GM12878 (cell line): ENCODE results near the gene LRRC7. TPM values are rescaled to one million over a fixed set of nuclear protein-coding genes. Genes with fewer than 3 reads are reported as not detected.

Experiments used
- ATAC-seq: fragments of 200-7000 bp; cut with Tn5 transposase; 3 replicates; pipeline ENCODE4 v1.9.1; 2020; ENCODE audit warnings: mild to moderate bottlenecking, moderate library complexity
- BruUV-seq: library from RNA; stranded (reverse); fragments of 400-500 nt; replicated peaks from 2 replicates; lab custom pipeline; 2021; lab: Mats Ljungman, UMichigan
- CTCF ChIA-PET: fragments of 300-600 bp; sonication (Branson Sonifier 250); formaldehyde crosslinking; extraction: SDS; loops from one replicate; lab custom pipeline; 2021; ENCODE audit warnings: inconsistent platforms; lab: Yijun Ruan, JAX
- POLR2A ChIA-PET: fragments of 350-600 bp; formaldehyde crosslinking; extraction: SDS; loops from one replicate; lab custom pipeline; 2021; ENCODE audit warnings: inconsistent platforms; lab: Charles Lee
- RAD21 ChIA-PET: fragments of 300-600 bp; sonication (Branson Sonifier 250); formaldehyde crosslinking; loops from one replicate; lab custom pipeline; 2023; ENCODE audit warnings: antibody characterized with exemption; ENCODE audit not compliant: unreplicated experiment; lab: Charles Lee
- SMC1A ChIA-PET: fragments of 300-600 bp; sonication (Branson Sonifier 250); formaldehyde crosslinking; loops from one replicate; lab custom pipeline; 2023; ENCODE audit not compliant: unreplicated experiment, uncharacterized antibody; lab: Charles Lee
- DNase-seq: peaks from one replicate; pipeline ENCODE4 v3.0.0-alpha.2; 2011; ENCODE audit warnings: low read depth, low spot score
- FAIRE-seq: peaks from 3 replicates; lab custom pipeline; 2011; peaks lifted over from hg19 to GRCh38; lab: Jason Lieb, UNC
- H2AFZ ChIP-seq: 2 replicates; pipeline ENCODE4 v1.6.0; 2011; ENCODE audit warnings: low read depth, low read length, control low read depth; ENCODE audit not compliant: control insufficient read depth
- H3K27ac ChIP-seq: 2 replicates; pipeline ENCODE4 v1.5.1; 2011; ENCODE audit warnings: control low read depth; ENCODE audit not compliant: control insufficient read depth, insufficient read depth
- H3K27me3 ChIP-seq, 2 experiments: replicated peaks in 1 of 2; 2 replicates each; pipeline versions ENCODE4 v1.6.0 to v1.6.1; 2011; ENCODE audit warnings: low read length in 1 of 2; ENCODE audit not compliant: control insufficient read depth in 2 of 2, insufficient read depth in 2 of 2
- H3K36me3 ChIP-seq, 2 experiments: 2 replicates each; pipeline ENCODE4 v1.5.1; 2011; ENCODE audit warnings: low read length in 1 of 2; ENCODE audit not compliant: control insufficient read depth in 2 of 2, insufficient read depth in 2 of 2
- H3K4me1 ChIP-seq: 2 replicates; pipeline ENCODE4 v1.6.1; 2011; ENCODE audit warnings: mild to moderate bottlenecking, low read length, moderate library complexity, mixed read lengths; ENCODE audit not compliant: control insufficient read depth, insufficient read depth
- H3K4me2 ChIP-seq: 2 replicates; pipeline ENCODE4 v1.6.0; 2011; ENCODE audit warnings: control low read depth; ENCODE audit not compliant: control insufficient read depth, insufficient read depth
- H3K4me3 ChIP-seq: fragments of 200-600 bp; sonication (generic); 2 replicates; pipeline ENCODE4 v1.5.1; 2016
- H3K79me2 ChIP-seq: 2 replicates; pipeline ENCODE4 v1.6.0; 2011; ENCODE audit warnings: low read length; ENCODE audit not compliant: control insufficient read depth, insufficient read depth
- H3K9ac ChIP-seq: 2 replicates; pipeline ENCODE4 v1.8.0; 2011; ENCODE audit warnings: low read length, control low read depth, mixed read lengths; ENCODE audit not compliant: control insufficient read depth, insufficient read depth
- H3K9me3 ChIP-seq: replicated peaks from 3 replicates; pipeline ENCODE4 v1.5.1; 2011; ENCODE audit warnings: mild to moderate bottlenecking, low read length; ENCODE audit not compliant: control insufficient read depth, insufficient read depth
- H4K20me1 ChIP-seq: 2 replicates; pipeline ENCODE4 v1.6.0; 2011; ENCODE audit not compliant: control insufficient read depth, insufficient read depth
- CHD2 ChIP-seq: IDR thresholded peaks from 2 replicates; pipeline ENCODE4 v1.6.1; 2011; ENCODE audit warnings: low read depth, low read length, improper control_type of control experiment, borderline replicate concordance
- EED ChIP-seq: sonication (generic); IDR thresholded peaks from 2 replicates; pipeline ENCODE4 v1.6.1; 2016; ENCODE audit warnings: antibody characterized with exemption, low read depth
- HSF1 ChIP-seq: fragments of 150-350 bp; IDR thresholded peaks from 2 replicates; pipeline ENCODE4 v1.6.1; 2014; ENCODE audit warnings: mild to moderate bottlenecking, low read depth, low read length
- MTA2 ChIP-seq: fragments of 450-650 bp; IDR thresholded peaks from 2 replicates; pipeline ENCODE4 v1.6.1; 2016; ENCODE audit warnings: low read depth, mild to moderate bottlenecking, moderate library complexity
- PAX8 ChIP-seq: fragments of 450-650 bp; IDR thresholded peaks from 2 replicates; pipeline ENCODE4 v1.6.1; 2017; ENCODE audit warnings: mild to moderate bottlenecking, moderate library complexity
- POLR2A ChIP-seq: IDR thresholded peaks from 2 replicates; pipeline ENCODE4 v1.6.1; 2011; ENCODE audit warnings: low read depth, mild to moderate bottlenecking, low read length
- RB1 ChIP-seq: fragments of 450-650 bp; formaldehyde crosslinking; IDR thresholded peaks from 2 replicates; pipeline ENCODE4 v1.6.1; 2017; ENCODE audit warnings: mild to moderate bottlenecking, borderline replicate concordance
- SMAD5 ChIP-seq: IDR thresholded peaks from 2 replicates; pipeline ENCODE4 v1.6.1; 2016; ENCODE audit warnings: antibody characterized with exemption, low read depth
- STAT1 ChIP-seq: fragments of 450-650 bp; conservative IDR thresholded peaks from 2 replicates; pipeline ENCODE4 v1.6.1; 2014; ENCODE audit warnings: antibody characterized with exemption, mild to moderate bottlenecking
- SUZ12 ChIP-seq: fragments of 200-600 bp; sonication (generic); IDR thresholded peaks from one replicate; pipeline ENCODE4 v1.6.1; 2018; ENCODE audit warnings: antibody characterized with exemption, mild to moderate bottlenecking; ENCODE audit not compliant: unreplicated experiment
- TCF12 ChIP-seq: IDR thresholded peaks from 2 replicates; pipeline ENCODE4 v1.6.1; 2011; ENCODE audit warnings: low read depth, mild to moderate bottlenecking, low read length
- TCF3 ChIP-seq: IDR thresholded peaks from 2 replicates; pipeline ENCODE4 v1.6.1; 2012; ENCODE audit warnings: low read depth, mild to moderate bottlenecking, low read length, borderline replicate concordance; ENCODE audit not compliant: insufficient read depth
- WGBS: methylation state at CpG from one replicate; pipeline ENCODE4 v1.1.6; 2016; ENCODE audit warnings: low lambda C conversion rate; ENCODE audit not compliant: insufficient replicate concordance, insufficient coverage; ENCODE audit errors: missing lambda C conversion rate; 5-methylcytosine and 5-hydroxymethylcytosine counted together
- in situ Hi-C: fragments of 300-500 bp; cut with MboI; formaldehyde crosslinking; loops from 9 replicates; pipeline ENCODE4 v1.14.3; 2018; ENCODE audit warnings: mixed read lengths
- intact Hi-C: fragments of 100-400 bp; cut with micrococcal nuclease; formaldehyde crosslinking; loops from one replicate; pipeline ENCODE4 v1.14.2; 2022; ENCODE audit not compliant: unreplicated experiment
- polyA plus RNA-seq, 11 experiments: library from polyadenylated mRNA; depleted of rRNA in 4 of 11; unstranded in 6 of 11; stranded (reverse) in 5 of 11; fragments of >200 nt; fragmentation: Nextera tagmentation in 4 of 11; fragmentation: Illumina TruSeq in 1 of 11; extraction: Ambion mirVana in 4 of 11; extraction: Trizol in 1 of 11; gene quantifications; 1 replicate in 1 of 11; 2 replicates in 10 of 11; pipeline versions ENCODE4 v1.2.1 to v1.2.3, GENCODE V29; 2011 to 2016; ENCODE audit warnings: inconsistent platforms in 2 of 11, missing spikeins in 2 of 11, low read depth in 1 of 11
- total RNA-seq, 4 experiments: library from RNA; depleted of rRNA in 3 of 4; stranded (reverse); fragments of >200 nt in 3 of 4; fragmentation: Illumina TruSeq in 1 of 4; extraction: Trizol in 1 of 4; gene quantifications; 2 replicates each; pipeline versions ENCODE4 v1.2.1 to v1.2.3, GENCODE V29; 2013 to 2021

The LRRC7 gene
- total and polyA plus RNA-seq, 10 of the 15 experiments (the other 5 are each of a cell fraction or from before 2014, with no cell fraction given), result 0.05 to 1.4 (median 0.24) TPM; not detected in 5

DNA sequence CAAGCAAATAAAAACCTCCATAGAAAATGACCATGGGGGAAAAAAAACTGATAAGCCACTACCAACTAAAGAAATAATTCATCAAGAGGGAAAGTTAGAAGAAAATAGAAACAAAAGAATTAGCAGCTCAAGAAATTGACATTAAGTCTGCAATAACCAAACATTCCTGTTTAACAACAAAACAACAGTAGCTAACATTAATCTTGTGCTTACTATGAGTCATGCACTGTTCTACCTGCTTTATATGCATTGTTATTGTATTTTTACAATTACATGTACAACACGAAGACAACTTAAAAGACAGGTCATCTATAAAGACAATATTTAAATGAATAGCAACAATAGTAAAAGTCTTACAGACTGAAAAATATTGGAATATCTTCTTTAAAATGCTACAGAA lies 34.4 kb upstream of the LRRC7 start:
- no peak for FAIRE-seq
- no peak for ATAC-seq
- H3K9ac ChIP-seq, result no peak overlapping the region
- no peak for DNase-seq
- SMC1A ChIA-PET, result no interaction called here
- no peak for TF ChIP-seq STAT1
- no peak for TF ChIP-seq SUZ12
- TF ChIP-seq CHD2, result no peak
- no peak for TF ChIP-seq TCF12
- TF ChIP-seq TCF3, result no peak
- no peak for TF ChIP-seq PAX8
- no peak for TF ChIP-seq POLR2A
- TF ChIP-seq RB1, result no peak
- no peak for TF ChIP-seq EED
- TF ChIP-seq SMAD5, result no peak
- no peak for TF ChIP-seq MTA2
- no peak for TF ChIP-seq HSF1
- CTCF ChIA-PET, result no interaction called here
- BruUV-seq, result no TSS peak
- no peaks in the 10 kb centered on the region for H3K9me3 ChIP-seq
- in situ Hi-C loops (no loop called here), intact Hi-C loops (no loop called here)
- no peak overlapping the region for H3K4me2 ChIP-seq
- H4K20me1 ChIP-seq, result no peaks in the 10 kb centered on the region
- WGBS, result 48% methylated on average over 1 of the region's 1 CpG
- H2AFZ ChIP-seq, result no peak overlapping the region
- no peaks in the 10 kb centered on the region for H3K79me2 ChIP-seq
- no peaks in the 10 kb centered on the region for H3K36me3 ChIP-seq
- H3K27me3 ChIP-seq, result no peaks in the 10 kb centered on the region
- H3K4me1 ChIP-seq, result no peaks in the 10 kb centered on the region
- H3K27ac ChIP-seq, result no peak overlapping the region
- RAD21 ChIA-PET, result no interaction called here
- POLR2A ChIA-PET, result no interaction called here
- no peak overlapping the region for H3K4me3 ChIP-seq
